ENCODE results near the gene TIMM44. TPM values are rescaled to one million over a fixed set of nuclear protein-coding genes. Genes with fewer than 3 reads are reported as not detected.

The TIMM44 gene
- total and polyA plus RNA-seq, 2 donors from 2014 or later = 46.7 to 57.8 TPM

DNA sequence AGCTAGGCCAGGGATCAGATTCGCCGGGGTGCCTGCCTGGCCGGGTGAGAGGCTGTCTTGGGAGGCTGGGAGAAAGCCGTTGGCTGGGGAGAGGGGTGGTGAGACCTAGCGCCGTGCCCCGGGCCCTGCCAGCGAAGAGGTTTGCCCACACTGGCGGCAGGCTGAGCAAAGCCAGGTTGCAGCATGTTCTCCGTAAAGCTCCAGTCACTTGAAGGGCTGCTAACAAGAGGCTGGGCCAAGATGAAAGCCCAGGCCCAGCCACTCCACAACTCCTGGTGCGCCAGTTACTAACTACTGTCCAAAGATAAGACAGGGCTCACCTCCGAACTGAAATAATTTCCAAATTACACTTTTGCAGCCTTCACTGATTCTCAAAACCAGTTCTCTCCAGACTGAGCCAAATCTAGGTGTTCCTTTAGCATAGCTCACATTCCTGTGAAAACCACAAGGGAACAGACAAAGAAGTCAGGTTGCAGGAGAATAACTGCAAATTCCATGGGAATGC lies 45.7 kb upstream of the TIMM44 start:
- H3K9me3 ChIP-seq (ENCODE audit: control insufficient read depth in 2 of 3, insufficient read depth in 1 of 3, low read length in 3 of 3) = no peaks in the 10 kb centered on the region
- H3K27me3 ChIP-seq (ENCODE audit: control insufficient read depth, insufficient read depth, low read length) = no peaks in the 10 kb centered on the region
- TF ChIP-seq, protein P1, sequence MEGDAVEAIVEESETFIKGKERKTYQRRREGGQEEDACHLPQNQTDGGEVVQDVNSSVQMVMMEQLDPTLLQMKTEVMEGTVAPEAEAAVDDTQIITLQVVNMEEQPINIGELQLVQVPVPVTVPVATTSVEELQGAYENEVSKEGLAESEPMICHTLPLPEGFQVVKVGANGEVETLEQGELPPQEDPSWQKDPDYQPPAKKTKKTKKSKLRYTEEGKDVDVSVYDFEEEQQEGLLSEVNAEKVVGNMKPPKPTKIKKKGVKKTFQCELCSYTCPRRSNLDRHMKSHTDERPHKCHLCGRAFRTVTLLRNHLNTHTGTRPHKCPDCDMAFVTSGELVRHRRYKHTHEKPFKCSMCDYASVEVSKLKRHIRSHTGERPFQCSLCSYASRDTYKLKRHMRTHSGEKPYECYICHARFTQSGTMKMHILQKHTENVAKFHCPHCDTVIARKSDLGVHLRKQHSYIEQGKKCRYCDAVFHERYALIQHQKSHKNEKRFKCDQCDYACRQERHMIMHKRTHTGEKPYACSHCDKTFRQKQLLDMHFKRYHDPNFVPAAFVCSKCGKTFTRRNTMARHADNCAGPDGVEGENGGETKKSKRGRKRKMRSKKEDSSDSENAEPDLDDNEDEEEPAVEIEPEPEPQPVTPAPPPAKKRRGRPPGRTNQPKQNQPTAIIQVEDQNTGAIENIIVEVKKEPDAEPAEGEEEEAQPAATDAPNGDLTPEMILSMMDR (IDR thresholded peaks at IDR 0.05; ENCODE audit: borderline replicate concordance, extremely low read depth, insufficient read depth) = no peak
- H3K27ac ChIP-seq (ENCODE audit: low read depth in 2 of 2, low read length in 2 of 2) = peak overlapping the region; percentile 23 to 48
- peaks cover 0 to 44% (median 16%) of the 10 kb centered on the region in 3 donors for H3K4me1 ChIP-seq (ENCODE audit: control insufficient read depth in 2 of 3, insufficient read depth in 2 of 3, low read depth in 1 of 3, low read length in 3 of 3)
- H3K4me3 ChIP-seq (ENCODE audit: low read length in 3 of 3) = no peak overlapping the region
- peaks cover 10 to 49% (median 22%) of the 10 kb centered on the region in 3 donors for H3K36me3 ChIP-seq (ENCODE audit: control insufficient read depth in 2 of 3, insufficient read depth in 3 of 3, low read length in 3 of 3)
- FAIRE-seq = no peak
- H3K9ac ChIP-seq (ENCODE audit: low read length in 3 of 3) = peak overlapping the region in 1 of 3 donors; percentile 31
- DNase-seq = no peak
- intact Hi-C loops (cut with DNase I) = no loop called here

DNA sequence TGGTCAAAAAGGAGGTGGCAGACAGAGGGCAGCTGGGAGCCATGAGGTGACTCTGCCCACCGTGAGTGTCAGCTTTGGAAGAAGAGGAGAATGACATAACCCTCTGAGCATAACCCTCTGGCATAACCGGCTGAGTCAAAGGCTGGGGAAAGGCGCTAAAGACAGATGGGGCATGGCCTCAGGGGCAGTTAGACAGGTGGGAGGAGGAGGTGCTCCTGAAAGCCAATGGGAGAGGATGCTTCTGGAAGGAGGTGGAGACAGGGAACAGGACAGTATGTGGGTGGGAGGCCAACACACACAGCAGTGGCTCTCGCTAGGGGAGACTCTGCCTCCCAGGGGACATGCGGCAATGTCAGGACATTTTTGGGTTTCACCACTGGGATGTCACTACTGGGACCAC lies 44.8 kb upstream of the TIMM44 start:
- FAIRE-seq = no peak
- Histone ChIP-seq H3K36me3 (ENCODE audit: control insufficient read depth in 2 of 3, insufficient read depth in 3 of 3, low read length in 3 of 3) (peaks cover 12 to 57% (median 22%) of the 10 kb centered on the region in 3 donors), H3K27ac (ENCODE audit: low read depth in 2 of 2, low read length in 2 of 2) (peak overlapping the region in 1 of 2 donors; percentile 23)

DNA sequence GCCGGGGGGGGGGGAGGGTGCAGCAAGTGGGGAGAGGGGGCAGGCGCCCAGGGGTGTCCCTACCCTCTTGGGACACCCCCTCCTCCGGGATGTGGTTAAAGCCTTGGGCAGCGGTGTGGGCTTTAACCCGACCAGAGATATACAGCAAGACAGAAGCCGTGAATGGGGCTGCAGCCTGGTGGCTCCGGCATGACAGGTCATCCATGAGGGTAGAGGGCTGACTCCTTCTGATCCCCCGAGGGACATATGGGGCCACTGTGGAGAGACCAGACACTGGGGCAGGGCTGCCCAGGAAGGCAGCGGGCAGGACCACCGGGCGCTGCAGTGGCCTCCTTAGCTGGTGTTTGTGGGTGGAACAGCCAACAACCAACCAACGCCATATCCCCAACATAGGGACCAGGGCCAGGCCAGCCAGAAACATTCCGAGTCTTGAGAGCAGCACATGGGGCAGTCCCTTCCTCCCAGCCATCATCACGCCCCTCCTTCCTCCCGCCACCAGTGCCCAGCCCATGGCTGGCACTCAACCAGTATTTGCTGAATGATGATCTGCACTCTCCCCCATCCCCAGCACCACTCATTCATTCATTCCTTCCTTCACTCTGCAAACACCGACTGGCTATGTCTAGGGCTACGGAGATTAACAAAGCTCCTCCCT lies 43.8 kb upstream of the TIMM44 start:
- peak in 1 of 5 donors; percentile 30 for DNase-seq
- intact Hi-C loops (cut with DNase I) = no loop called here
- Histone ChIP-seq H3K9ac (ENCODE audit: low read length in 3 of 3) (no peak overlapping the region), H3K27ac (ENCODE audit: low read depth in 2 of 2, low read length in 2 of 2) (peak overlapping the region in 1 of 2 donors; percentile 47), H3K27me3 (ENCODE audit: control insufficient read depth, insufficient read depth, low read length) (no peaks in the 10 kb centered on the region), H3K36me3 (ENCODE audit: control insufficient read depth in 2 of 3, insufficient read depth in 3 of 3, low read length in 3 of 3) (peaks cover 12 to 58% (median 22%) of the 10 kb centered on the region in 3 donors), H3K9me3 (ENCODE audit: control insufficient read depth in 2 of 3, insufficient read depth in 1 of 3, low read length in 3 of 3) (no peaks in the 10 kb centered on the region), H3K4me1 (ENCODE audit: control insufficient read depth in 2 of 3, insufficient read depth in 2 of 3, low read depth in 1 of 3, low read length in 3 of 3) (peaks cover 0 to 45% (median 19%) of the 10 kb centered on the region in 3 donors), H3K4me3 (ENCODE audit: low read length in 3 of 3) (no peak overlapping the region)
- TF ChIP-seq, protein P1 (IDR thresholded peaks at IDR 0.05; ENCODE audit: borderline replicate concordance, extremely low read depth, insufficient read depth) = no peak
- no peak for FAIRE-seq

More for the DNA sequence above, 44.8 kb upstream of the TIMM44 start:
- peak in 1 of 5 donors; percentile 25 for DNase-seq
- Histone ChIP-seq H3K9ac (ENCODE audit: low read length in 3 of 3) (no peak overlapping the region), H3K27me3 (ENCODE audit: control insufficient read depth, insufficient read depth, low read length) (no peaks in the 10 kb centered on the region), H3K4me3 (ENCODE audit: low read length in 3 of 3) (no peak overlapping the region), H3K4me1 (ENCODE audit: control insufficient read depth in 2 of 3, insufficient read depth in 2 of 3, low read depth in 1 of 3, low read length in 3 of 3) (peaks cover 0 to 45% (median 14%) of the 10 kb centered on the region in 3 donors), H3K9me3 (ENCODE audit: control insufficient read depth in 2 of 3, insufficient read depth in 1 of 3, low read length in 3 of 3) (no peaks in the 10 kb centered on the region)
- intact Hi-C loops (cut with DNase I) = no loop called here
- TF ChIP-seq, protein P1 (IDR thresholded peaks at IDR 0.05; ENCODE audit: borderline replicate concordance, extremely low read depth, insufficient read depth) = no peak

All from kidney (tissue), 14 donors.